SK-N-MC (cell line): ENCODE results near the gene UGT1A7.

Source experiments
- EZH2 ChIP-seq: fragments of 200-600 bp; sonication (generic); IDR thresholded peaks from one replicate; pipeline ENCODE4 v1.6.1; 2017; ENCODE audit warnings: antibody characterized with exemption
- FOXP2 ChIP-seq: optimal IDR thresholded peaks from 2 replicates; pipeline ENCODE3; 2011; ENCODE audit warnings: mild to moderate bottlenecking, moderate library complexity; ENCODE audit not compliant: insufficient read depth; ENCODE audit errors: extremely low read length, control extremely low read depth
- POLR2AphosphoS5 ChIP-seq: IDR thresholded peaks from 2 replicates; pipeline ENCODE4 v1.6.1; 2012; ENCODE audit warnings: mild to moderate bottlenecking, low read depth, low read length, borderline replicate concordance

DNA sequence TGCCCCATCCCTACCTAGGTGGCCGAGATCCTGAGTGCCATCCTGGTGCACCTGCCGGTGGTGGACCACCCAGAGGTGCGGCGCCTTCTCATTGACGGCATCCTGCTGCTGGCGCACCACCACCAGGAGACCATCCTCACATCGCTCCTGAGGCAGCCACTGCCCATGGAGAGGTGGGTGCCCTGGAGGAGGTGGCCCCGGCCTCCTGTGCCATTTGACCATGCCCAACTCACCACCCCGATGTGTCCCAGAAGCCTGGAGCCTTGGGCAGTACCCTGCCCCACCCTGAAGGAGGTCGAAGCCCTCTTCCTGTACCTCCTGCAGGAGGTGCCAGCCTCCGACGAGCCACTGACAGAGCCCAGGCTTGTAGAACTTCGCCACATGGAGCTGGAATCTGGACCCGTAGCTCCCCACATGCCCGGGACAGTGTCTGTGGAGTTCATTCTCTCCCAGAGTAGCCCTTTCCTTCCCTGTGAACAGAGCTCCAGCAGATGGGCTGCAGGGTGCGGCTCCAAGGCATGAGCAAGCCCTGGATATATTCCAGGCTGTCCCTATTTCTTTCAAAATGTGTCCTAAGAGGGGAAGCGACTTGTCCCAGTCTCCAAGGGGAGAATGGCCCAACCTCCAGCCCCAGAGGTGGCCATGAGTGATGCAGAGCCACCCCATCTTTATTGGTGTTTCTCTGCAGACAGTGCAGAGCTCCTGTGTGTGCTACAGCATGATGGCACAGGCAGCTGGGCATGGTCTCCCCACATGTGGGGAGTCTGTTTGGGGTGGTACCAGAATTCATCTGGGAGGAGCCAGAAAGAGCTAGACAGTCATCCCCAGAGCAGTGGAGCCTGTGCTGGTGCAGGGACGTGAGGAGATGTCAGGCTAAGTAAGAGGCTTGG is 138.4 kb downstream of the UGT1A7 start:
- TF ChIP-seq POLR2AphosphoS5 (no peak), EZH2 (no peak), FOXP2 (no peak)
